Upper lobe of left lung (tissue), 4 donors: Measurements from ENCODE around the gene CTDSP1.

ENCODE experiments used
- POLR2A ChIP-seq, 4 donors: fragments of 450-650 bp; IDR thresholded peaks; one replicate each; pipeline ENCODE4 v1.5.1; 2016 to 2017; ENCODE audit warnings: antibody characterized with exemption in 4 of 4, mild to moderate bottlenecking in 2 of 4
- POLR2AphosphoS5 ChIP-seq, 2 donors: sonication (generic); formaldehyde crosslinking; IDR thresholded peaks; one replicate each; pipeline ENCODE4 v1.5.1; 2017; ENCODE audit warnings: antibody characterized with exemption in 2 of 2
- TF ChIP-seq, protein P1 (sequence below), 6 experiments: fragments of 450-650 bp in 4 of 6; fragments of 200-600 bp in 2 of 6; sonication (generic) in 2 of 6; IDR thresholded peaks; one replicate each; pipeline ENCODE4 v1.5.1; 2016 to 2019; ENCODE audit warnings: antibody characterized with exemption in 6 of 6

DNA sequence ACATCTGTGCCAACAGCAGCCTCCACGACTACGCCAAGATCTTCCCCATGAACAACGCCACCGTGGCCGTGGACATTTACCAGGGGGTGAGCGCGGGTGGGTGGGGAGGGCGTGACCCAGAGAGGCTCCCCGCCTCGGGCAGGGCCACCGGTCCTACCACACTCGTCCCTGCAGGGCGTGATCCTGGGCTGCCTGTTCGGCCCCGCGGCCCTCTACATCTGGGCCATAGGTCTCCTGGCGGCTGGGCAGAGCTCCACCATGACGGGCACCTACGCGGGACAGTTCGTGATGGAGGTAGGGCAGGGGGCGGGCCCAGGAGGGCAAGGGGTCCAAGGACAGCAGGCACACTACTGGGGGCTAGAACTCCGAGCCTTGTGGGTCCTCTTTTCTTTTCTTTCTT, 8.5 kb upstream of the CTDSP1 start:
- TF ChIP-seq, protein P1, sequence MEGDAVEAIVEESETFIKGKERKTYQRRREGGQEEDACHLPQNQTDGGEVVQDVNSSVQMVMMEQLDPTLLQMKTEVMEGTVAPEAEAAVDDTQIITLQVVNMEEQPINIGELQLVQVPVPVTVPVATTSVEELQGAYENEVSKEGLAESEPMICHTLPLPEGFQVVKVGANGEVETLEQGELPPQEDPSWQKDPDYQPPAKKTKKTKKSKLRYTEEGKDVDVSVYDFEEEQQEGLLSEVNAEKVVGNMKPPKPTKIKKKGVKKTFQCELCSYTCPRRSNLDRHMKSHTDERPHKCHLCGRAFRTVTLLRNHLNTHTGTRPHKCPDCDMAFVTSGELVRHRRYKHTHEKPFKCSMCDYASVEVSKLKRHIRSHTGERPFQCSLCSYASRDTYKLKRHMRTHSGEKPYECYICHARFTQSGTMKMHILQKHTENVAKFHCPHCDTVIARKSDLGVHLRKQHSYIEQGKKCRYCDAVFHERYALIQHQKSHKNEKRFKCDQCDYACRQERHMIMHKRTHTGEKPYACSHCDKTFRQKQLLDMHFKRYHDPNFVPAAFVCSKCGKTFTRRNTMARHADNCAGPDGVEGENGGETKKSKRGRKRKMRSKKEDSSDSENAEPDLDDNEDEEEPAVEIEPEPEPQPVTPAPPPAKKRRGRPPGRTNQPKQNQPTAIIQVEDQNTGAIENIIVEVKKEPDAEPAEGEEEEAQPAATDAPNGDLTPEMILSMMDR (IDR thresholded peaks at IDR 0.05) = no peak
- TF ChIP-seq POLR2A (IDR thresholded peaks at IDR 0.05) = peak in 1 of 4 donors; percentile 26
- TF ChIP-seq POLR2AphosphoS5 (IDR thresholded peaks at IDR 0.05) = peak in 1 of 2 donors; percentile 5
